ENCODE data around the gene ABCC3. TPM values are rescaled to one million over a fixed set of nuclear protein-coding genes. Genes with fewer than 3 reads are reported as not detected.

Gene ABCC3, protein sequence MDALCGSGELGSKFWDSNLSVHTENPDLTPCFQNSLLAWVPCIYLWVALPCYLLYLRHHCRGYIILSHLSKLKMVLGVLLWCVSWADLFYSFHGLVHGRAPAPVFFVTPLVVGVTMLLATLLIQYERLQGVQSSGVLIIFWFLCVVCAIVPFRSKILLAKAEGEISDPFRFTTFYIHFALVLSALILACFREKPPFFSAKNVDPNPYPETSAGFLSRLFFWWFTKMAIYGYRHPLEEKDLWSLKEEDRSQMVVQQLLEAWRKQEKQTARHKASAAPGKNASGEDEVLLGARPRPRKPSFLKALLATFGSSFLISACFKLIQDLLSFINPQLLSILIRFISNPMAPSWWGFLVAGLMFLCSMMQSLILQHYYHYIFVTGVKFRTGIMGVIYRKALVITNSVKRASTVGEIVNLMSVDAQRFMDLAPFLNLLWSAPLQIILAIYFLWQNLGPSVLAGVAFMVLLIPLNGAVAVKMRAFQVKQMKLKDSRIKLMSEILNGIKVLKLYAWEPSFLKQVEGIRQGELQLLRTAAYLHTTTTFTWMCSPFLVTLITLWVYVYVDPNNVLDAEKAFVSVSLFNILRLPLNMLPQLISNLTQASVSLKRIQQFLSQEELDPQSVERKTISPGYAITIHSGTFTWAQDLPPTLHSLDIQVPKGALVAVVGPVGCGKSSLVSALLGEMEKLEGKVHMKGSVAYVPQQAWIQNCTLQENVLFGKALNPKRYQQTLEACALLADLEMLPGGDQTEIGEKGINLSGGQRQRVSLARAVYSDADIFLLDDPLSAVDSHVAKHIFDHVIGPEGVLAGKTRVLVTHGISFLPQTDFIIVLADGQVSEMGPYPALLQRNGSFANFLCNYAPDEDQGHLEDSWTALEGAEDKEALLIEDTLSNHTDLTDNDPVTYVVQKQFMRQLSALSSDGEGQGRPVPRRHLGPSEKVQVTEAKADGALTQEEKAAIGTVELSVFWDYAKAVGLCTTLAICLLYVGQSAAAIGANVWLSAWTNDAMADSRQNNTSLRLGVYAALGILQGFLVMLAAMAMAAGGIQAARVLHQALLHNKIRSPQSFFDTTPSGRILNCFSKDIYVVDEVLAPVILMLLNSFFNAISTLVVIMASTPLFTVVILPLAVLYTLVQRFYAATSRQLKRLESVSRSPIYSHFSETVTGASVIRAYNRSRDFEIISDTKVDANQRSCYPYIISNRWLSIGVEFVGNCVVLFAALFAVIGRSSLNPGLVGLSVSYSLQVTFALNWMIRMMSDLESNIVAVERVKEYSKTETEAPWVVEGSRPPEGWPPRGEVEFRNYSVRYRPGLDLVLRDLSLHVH (N-terminal part only)
- polyA plus RNA-seq (2013, experiment 1 of 2): 0.26 TPM
- 0.22 TPM for polyA plus RNA-seq (2013, experiment 2 of 2)

GRCh38 chr17:50634224-50634914, at the start of gene ABCC3:
Gene ABCC3 (plus strand): TSS chr17:50634881. CDS start chr17:50634937, 56 bp downstream.
- Histone ChIP-seq H2BK5ac (ENCODE audit: low read length) (no peak within 1 kb of the TSS), H3K14ac (ENCODE audit: low read length) (peak within 1 kb of the TSS; percentile 58), H3K23ac (ENCODE audit: low read depth, low read length, poor library complexity) (no peak within 1 kb of the TSS), H2BK15ac (ENCODE audit: low read length) (no peak within 1 kb of the TSS), H3K18ac (ENCODE audit: low read length) (peak within 1 kb of the TSS; percentile 71), H3K9me3 (replicated peaks in 1 of 2; ENCODE audit: control insufficient read depth in 2 of 2, insufficient read depth in 1 of 2, low read depth in 1 of 2, low read length in 2 of 2) (no peaks in the 10 kb centered on the region), H3K36me3 (replicated peaks in 1 of 2; ENCODE audit: control insufficient read depth in 2 of 2, insufficient read depth in 2 of 2, low read length in 2 of 2) (no peaks in the 10 kb centered on the region), H2BK12ac (ENCODE audit: low read length) (no peak within 1 kb of the TSS), H3K4me3 (ENCODE audit: low read length in 2 of 2) (peak within 1 kb of the TSS in 1 of 2 donors; percentile 69), H3K4me2 (ENCODE audit: insufficient read depth, low read length, poor library complexity, severe bottlenecking) (peak within 1 kb of the TSS; percentile 67), H3K79me1 (ENCODE audit: low read depth, low read length) (no peaks in the 10 kb centered on the region), H3K27me3 (ENCODE audit: control insufficient read depth in 3 of 3, insufficient read depth in 3 of 3, low read depth in 1 of 3, low read length in 3 of 3) (peaks cover 15 to 97% (median 54%) of the 10 kb centered on the region in 3 experiments), H3K27ac (replicated peaks; ENCODE audit: low read length) (no peak within 1 kb of the TSS), H2AK5ac (ENCODE audit: low read depth, low read length) (peak within 1 kb of the TSS; percentile 15), H3K9ac (ENCODE audit: low read depth, low read length, poor library complexity) (peak within 1 kb of the TSS; percentile 44), H2BK120ac (ENCODE audit: low read depth, low read length) (no peak within 1 kb of the TSS), H4K8ac (ENCODE audit: low read depth, low read length) (no peak within 1 kb of the TSS), H3K4ac (ENCODE audit: low read length) (no peak within 1 kb of the TSS), H3K4me1 (ENCODE audit: control insufficient read depth in 2 of 2, insufficient read depth in 1 of 2, low read depth in 1 of 2, low read length in 2 of 2) (no peaks in the 10 kb centered on the region), H2AFZ (ENCODE audit: low read length) (peak within 1 kb of the TSS; percentile 70), H4K91ac (ENCODE audit: low read depth, low read length, poor library complexity) (no peak within 1 kb of the TSS)
- DNase-seq (ENCODE audit: low spot score): no peak
- no CpG with 5 or more reads among the region's 48 CpGs for WGBS, 2 donors (ENCODE audit: extremely low coverage in 2 of 2, insufficient read length in 2 of 2, insufficient replicate concordance in 1 of 2)

DNA sequence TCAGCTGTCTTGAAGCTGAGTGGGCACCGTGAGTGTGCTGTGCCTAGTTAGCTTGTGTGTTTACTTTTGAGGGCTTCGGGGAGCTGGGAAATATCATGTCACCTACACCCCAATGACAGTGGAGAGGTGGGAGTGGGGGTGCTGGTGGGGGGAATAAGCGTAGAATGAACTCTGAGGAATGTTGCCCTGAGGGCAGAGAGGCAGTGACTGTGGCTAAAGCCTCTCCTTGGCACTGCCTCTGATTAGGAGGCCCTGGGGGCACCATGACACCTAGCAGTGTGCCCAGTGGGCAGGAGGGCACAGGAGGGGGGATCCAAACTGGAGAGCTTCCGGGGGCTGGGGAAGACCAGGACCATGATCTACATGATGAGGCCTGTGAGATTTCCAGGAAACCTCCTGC, 49.3 kb upstream of the ABCC3 start:
- H3K27ac ChIP-seq (replicated peaks; ENCODE audit: low read length): no peak overlapping the region
- H2BK12ac ChIP-seq (ENCODE audit: low read length): peak overlapping the region; percentile 98
- H3K4me3 ChIP-seq (ENCODE audit: low read length in 2 of 2): no peak overlapping the region
- WGBS, 2 donors (ENCODE audit: extremely low coverage in 2 of 2, insufficient read length in 2 of 2, insufficient replicate concordance in 1 of 2): no CpG with 5 or more reads among the region's 4 CpGs
- H2AFZ ChIP-seq (ENCODE audit: low read length): no peak overlapping the region
- peak overlapping the region; percentile 31 for H3K14ac ChIP-seq (ENCODE audit: low read length)
- H3K4me1 ChIP-seq (ENCODE audit: control insufficient read depth in 2 of 2, insufficient read depth in 1 of 2, low read depth in 1 of 2, low read length in 2 of 2): peaks cover 15 to 28% of the 10 kb centered on the region in 2 donors
- H2BK15ac ChIP-seq (ENCODE audit: low read length): peak overlapping the region; percentile 90
- no peak overlapping the region for H3K4me2 ChIP-seq (ENCODE audit: insufficient read depth, low read length, poor library complexity, severe bottlenecking)
- no peaks in the 10 kb centered on the region for H3K27me3 ChIP-seq (ENCODE audit: control insufficient read depth in 3 of 3, insufficient read depth in 3 of 3, low read depth in 1 of 3, low read length in 3 of 3)
- H3K4ac ChIP-seq (ENCODE audit: low read length): no peak overlapping the region
- H4K91ac ChIP-seq (ENCODE audit: low read depth, low read length, poor library complexity): no peak overlapping the region
- no peaks in the 10 kb centered on the region for H3K36me3 ChIP-seq (replicated peaks in 1 of 2; ENCODE audit: control insufficient read depth in 2 of 2, insufficient read depth in 2 of 2, low read length in 2 of 2)
- peak overlapping the region; percentile 52 for H3K23ac ChIP-seq (ENCODE audit: low read depth, low read length, poor library complexity)
- H3K79me1 ChIP-seq (ENCODE audit: low read depth, low read length): no peaks in the 10 kb centered on the region
- H4K8ac ChIP-seq (ENCODE audit: low read depth, low read length): peak overlapping the region; percentile 56
- peak overlapping the region; percentile 85 for H2AK5ac ChIP-seq (ENCODE audit: low read depth, low read length)
- H3K9ac ChIP-seq (ENCODE audit: low read depth, low read length, poor library complexity): no peak overlapping the region
- H2BK5ac ChIP-seq (ENCODE audit: low read length): no peak overlapping the region
- DNase-seq (ENCODE audit: low spot score): no peak
- no peaks in the 10 kb centered on the region for H3K9me3 ChIP-seq (replicated peaks in 1 of 2; ENCODE audit: control insufficient read depth in 2 of 2, insufficient read depth in 1 of 2, low read depth in 1 of 2, low read length in 2 of 2)
- peak overlapping the region; percentile 88 for H3K18ac ChIP-seq (ENCODE audit: low read length)
- no peak overlapping the region for H2BK120ac ChIP-seq (ENCODE audit: low read depth, low read length)

- Histone ChIP-seq H2BK15ac (ENCODE audit: low read length) (peak overlapping the region; percentile 90), H3K23ac (ENCODE audit: low read depth, low read length, poor library complexity) (peak overlapping the region; percentile 52), H3K27me3 (ENCODE audit: control insufficient read depth in 3 of 3, insufficient read depth in 3 of 3, low read depth in 1 of 3, low read length in 3 of 3) (no peaks in the 10 kb centered on the region), H3K4me2 (ENCODE audit: insufficient read depth, low read length, poor library complexity, severe bottlenecking) (no peak overlapping the region), H4K91ac (ENCODE audit: low read depth, low read length, poor library complexity) (no peak overlapping the region), H2BK120ac (ENCODE audit: low read depth, low read length) (peak overlapping the region; percentile 26), H3K79me1 (ENCODE audit: low read depth, low read length) (no peaks in the 10 kb centered on the region), H3K4me3 (ENCODE audit: low read length in 2 of 2) (no peak overlapping the region), H3K18ac (ENCODE audit: low read length) (peak overlapping the region; percentile 88), H3K9me3 (replicated peaks in 1 of 2; ENCODE audit: control insufficient read depth in 2 of 2, insufficient read depth in 1 of 2, low read depth in 1 of 2, low read length in 2 of 2) (no peaks in the 10 kb centered on the region), H3K4ac (ENCODE audit: low read length) (peak overlapping the region; percentile 20), H2AK5ac (ENCODE audit: low read depth, low read length) (peak overlapping the region; percentile 85), H3K9ac (ENCODE audit: low read depth, low read length, poor library complexity) (peak overlapping the region; percentile 60), H3K27ac (replicated peaks; ENCODE audit: low read length) (no peak overlapping the region), H3K4me1 (ENCODE audit: control insufficient read depth in 2 of 2, insufficient read depth in 1 of 2, low read depth in 1 of 2, low read length in 2 of 2) (peaks cover 11 to 28% of the 10 kb centered on the region in 2 donors), H3K36me3 (replicated peaks in 1 of 2; ENCODE audit: control insufficient read depth in 2 of 2, insufficient read depth in 2 of 2, low read length in 2 of 2) (no peaks in the 10 kb centered on the region), H2AFZ (ENCODE audit: low read length) (no peak overlapping the region), H4K8ac (ENCODE audit: low read depth, low read length) (peak overlapping the region; percentile 56), H2BK5ac (ENCODE audit: low read length) (no peak overlapping the region), H2BK12ac (ENCODE audit: low read length) (peak overlapping the region; percentile 98), H3K14ac (ENCODE audit: low read length) (peak overlapping the region; percentile 31)
- no peak for DNase-seq (ENCODE audit: low spot score)
- no CpG with 5 or more reads among the region's 8 CpGs for WGBS, 2 donors (ENCODE audit: extremely low coverage in 2 of 2, insufficient read length in 2 of 2, insufficient replicate concordance in 1 of 2)
These were observed 48.8 kb upstream of the ABCC3 start for GRCh38 chr17:50585891-50586290.

All from neuronal stem cell (in vitro differentiated cells).